Measurements from ENCODE around the gene ARHGAP19.

ARHGAP19 gene

DNA sequence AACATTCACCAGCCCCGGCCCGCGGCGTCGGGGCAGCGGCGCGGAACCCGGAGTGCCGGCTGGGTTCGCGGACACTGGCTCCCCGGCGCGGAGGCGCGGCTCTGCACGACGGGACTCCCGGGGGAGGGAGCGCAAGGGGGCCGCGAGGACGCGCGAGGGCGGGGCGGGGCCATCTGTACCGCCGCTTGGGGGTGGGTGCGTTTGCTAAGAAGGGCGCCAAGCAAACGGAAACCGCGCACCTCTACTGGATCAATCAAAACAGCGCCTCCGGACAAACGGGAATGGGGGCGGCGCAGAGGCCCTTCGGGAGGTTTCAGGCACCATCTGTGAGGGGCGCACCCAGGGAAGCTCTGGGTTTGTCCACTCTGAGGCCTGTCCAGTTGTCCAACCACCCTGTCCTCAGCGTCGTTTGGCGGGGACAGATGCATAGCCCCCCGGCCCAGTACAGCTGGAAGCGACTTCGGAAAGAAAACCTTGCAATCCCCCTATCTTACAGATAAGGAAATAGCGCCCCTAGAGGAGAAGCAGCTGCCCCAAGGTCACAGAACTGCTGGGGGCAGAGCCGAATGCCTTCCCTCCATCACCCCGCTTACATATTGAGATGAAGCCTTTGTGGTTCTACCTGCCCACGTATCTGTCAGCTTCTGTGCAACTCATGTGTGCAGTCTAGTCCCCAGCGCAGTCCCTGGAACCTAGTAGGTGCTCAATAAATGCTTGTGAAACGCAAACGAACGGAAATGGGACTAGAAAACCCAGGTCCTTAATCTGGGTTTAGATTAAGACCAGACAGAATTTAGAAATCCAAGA is 96.0 kb downstream of the ARHGAP19 start:
- peak; percentile 77 for DNase-seq (ENCODE audit: low spot score)

DNA sequence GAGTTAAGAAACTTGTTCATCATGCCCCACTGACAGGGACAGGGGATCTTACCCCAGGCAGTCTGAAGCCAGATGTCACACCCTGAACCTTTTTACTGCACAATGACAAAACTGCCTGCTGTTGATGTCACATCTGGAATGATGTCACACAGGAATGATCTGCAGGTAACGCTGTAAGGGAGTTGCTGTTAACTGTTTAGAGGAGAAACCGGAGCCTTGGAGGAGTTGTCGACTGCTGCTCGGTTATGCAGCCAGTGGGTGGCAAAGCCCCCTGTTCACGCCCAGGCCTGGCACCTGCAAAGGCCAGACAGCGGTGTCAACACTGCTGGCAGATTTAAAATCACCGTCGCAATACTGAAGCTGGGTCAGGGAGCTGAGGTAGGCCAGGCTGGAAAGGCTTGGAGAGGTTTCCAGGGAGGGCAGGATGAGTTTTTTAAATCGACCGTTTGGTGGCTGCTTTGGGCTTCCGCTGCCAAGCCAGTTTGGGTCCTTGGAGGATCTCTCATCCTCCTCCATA is 96.7 kb downstream of the ARHGAP19 start:
- no peak for DNase-seq (ENCODE audit: low spot score)

DNA sequence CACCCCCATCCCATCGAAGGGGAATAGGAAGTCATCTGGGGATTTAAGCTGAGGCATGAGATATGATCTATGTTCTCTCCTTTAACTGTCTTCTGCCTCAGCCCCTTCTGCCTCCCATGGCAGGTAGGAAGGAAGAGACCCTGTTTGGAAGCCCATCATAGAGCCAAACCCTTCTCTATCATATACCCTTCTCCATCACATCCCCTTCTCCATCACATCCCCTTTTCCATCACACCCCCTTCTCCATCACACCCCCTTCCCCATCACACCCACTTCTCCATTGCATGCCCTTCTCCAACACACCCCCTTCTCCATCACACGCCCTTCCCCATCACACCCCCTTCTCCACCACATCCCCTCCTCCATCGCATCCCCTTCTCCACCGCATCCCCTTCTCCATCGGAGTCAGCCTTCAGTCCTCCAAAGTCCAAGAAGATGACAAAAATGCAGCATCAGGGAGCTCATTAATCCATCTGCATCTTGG is 99.4 kb downstream of the ARHGAP19 start:
- no peak for DNase-seq (ENCODE audit: low spot score)

DNA sequence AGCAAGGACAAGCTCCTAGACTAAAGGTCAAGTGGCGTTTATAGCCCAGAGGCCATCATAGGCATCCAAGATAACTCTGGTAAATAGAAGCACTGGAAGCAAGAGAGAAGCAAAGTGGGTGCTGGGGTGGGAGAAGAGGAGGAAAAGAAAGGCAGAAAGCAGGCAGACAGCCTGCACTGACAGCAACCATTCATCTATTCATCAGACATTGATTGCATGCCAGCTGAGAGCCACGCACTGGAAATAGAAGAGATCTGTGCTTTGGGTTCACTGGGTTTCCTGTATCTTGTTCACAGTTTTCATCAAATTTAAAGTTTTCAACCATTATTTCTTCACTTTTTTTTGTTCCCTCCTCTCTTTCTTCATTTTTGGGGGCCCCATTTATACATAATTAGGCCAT is 102.0 kb downstream of the ARHGAP19 start:
- DNase-seq (ENCODE audit: low spot score) = no peak

DNA sequence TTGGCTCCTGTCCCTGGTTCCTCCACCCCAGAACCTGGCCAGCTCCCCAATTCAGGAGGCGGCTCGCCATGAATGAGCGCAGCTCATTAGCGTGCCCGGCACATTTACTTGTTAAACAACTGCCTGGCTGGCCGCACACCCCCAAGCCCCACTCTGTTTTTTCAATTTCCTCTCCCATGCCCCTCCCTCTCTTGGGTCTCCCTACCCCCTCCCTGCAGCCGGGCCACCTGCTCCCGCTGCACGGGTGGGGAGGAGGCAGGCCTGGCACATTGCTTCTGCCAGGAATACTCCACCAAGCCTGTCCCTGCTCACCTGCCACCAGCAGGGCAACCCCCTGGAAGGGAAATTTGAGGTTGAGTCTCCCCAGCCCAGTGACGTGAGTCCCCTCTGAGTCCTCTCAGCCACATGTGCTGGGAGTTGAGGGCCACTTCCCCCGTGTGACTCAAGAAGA is 104.2 kb downstream of the ARHGAP19 start:
- no peak for DNase-seq (ENCODE audit: low spot score)

DNA sequence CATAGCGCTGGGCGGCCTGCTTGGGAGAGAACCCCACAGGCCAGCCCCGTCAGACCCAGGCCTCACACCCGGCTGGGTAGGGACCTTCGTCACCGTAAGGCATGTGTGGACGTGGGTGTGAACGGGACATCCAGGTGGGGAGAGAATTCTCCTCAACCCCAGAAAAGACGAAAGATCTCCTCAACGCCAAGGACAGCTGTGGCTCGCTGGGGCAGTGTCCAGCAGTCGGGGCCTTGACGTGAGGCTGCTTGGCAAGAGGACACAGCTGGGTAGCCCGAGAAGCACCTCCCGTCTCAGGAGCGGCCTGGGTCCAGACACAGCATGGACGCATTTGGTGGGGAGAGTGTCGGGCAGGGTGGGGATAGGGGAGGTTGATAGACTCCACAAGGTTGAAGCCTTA is 105.5 kb downstream of the ARHGAP19 start:
- no peak for DNase-seq (ENCODE audit: low spot score)

DNA sequence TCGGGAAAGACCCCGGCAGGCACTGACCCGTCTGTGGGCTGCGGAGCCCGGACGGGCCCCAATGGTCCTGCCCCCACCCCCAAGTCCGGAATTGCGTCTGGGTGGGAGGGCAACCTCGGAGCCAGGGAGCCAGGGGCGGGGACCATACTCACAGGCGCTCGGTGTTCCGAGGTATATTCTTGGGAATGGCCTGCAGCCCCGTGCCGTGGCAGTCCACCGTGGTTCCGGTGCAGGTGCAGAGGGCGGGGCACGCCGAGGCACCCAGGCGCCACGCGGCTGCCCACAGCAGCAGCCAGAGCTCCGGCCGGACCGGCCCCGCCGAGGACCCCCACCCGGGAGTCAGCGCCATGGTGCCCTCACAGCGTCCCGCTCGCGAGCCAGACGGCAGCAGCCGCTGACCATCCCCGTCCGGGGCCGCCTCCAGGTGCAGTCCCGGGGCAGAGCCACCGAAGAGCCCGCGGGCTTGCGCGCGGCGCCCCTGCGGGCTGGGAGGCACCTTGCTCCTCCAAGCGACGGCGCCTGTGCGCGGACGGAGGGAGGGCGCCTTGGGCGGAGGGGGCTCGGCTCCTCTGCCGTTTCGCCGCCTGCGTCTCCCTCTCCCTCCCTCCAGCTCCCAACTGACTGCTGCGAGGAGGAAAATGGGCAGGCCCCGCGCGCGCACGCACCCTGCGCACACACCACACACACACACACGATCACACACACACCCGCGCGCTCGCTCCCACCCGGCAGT is 106.9 kb downstream of the ARHGAP19 start, which contains the start of gene SLIT1:
Gene SLIT1, minus strand, starts transcription at position 634 of the 733 bp plus-strand sequence. Its CDS starts 285 bp downstream, at position 349.
- no peak for DNase-seq (ENCODE audit: low spot score)

DNA sequence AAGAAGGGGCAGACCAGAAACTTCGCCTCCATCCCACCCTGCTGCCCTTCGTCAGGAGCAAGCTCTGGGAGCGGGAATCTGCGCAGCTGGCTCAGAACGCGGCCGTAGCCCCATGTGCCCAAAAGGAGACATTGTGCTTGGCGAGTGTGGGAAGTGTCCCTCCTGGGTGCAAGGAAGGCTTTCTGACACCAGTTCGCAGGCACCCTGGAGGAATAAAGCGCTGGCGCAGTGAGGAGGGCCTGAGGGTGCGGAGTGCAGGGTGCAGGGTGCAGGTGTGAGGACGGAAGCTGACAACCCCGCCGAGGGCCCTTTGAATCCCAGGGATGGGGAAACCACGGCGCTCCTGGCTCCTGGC is 107.5 kb downstream of the ARHGAP19 start:
- no peak for DNase-seq (ENCODE audit: low spot score)

DNA sequence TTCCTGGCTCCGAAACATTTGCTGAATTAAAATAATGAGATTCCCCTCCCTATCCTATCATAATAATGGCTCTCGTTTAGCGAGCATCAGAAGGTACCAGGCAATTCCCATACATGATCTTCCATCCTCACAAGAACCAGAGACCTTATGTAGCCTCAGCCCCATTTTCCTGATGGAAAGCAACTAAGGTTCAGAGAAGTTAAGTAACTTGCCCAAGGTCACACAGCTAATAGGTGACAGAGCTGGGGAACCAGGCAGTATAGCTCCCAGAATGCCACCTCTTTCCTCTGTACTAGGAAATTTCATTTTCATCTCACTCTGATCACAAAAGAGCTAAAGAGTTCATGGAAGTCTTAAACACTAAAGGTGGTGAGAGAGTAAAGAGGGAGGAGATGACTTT is 109.1 kb downstream of the ARHGAP19 start:
- no peak for DNase-seq (ENCODE audit: low spot score)

GRCh38 chr10:97182288-97182990 is 110.0 kb downstream of the ARHGAP19 start:
- DNase-seq (ENCODE audit: low spot score) = no peak

DNA sequence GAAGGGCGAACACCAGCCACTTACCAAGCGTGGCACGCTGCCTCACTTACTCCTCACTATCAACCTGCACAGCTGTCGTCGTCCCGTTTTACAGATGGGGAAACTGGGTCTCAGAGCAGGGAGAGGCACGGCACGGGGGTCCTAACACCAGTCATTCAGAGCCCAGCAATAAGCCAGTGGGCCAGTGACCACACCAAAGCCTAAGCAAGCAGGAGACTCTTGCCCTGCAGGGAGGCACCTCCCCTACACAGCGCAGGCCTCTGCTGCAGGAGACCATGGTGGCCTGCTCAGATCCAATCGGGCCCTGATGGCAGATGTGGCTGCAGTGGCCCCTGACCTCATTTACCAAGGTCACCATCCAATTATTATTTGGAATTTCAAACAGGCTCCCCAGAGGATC is 111.5 kb downstream of the ARHGAP19 start:
- no peak for DNase-seq (ENCODE audit: low spot score)

- no peak for DNase-seq (ENCODE audit: low spot score)
These were observed 112.1 kb downstream of the ARHGAP19 start for GRCh38 chr10:97180363-97180755.

- no peak for DNase-seq (ENCODE audit: low spot score)
These were observed 112.6 kb downstream of the ARHGAP19 start for GRCh38 chr10:97179731-97180362.

GRCh38 chr10:97179311-97179710 is 113.1 kb downstream of the ARHGAP19 start:
- no peak for DNase-seq (ENCODE audit: low spot score)

- no peak for DNase-seq (ENCODE audit: low spot score)
These were observed 114.4 kb downstream of the ARHGAP19 start for GRCh38 chr10:97178074-97178473.

- no peak for DNase-seq (ENCODE audit: low spot score)
These were observed 116.2 kb downstream of the ARHGAP19 start for GRCh38 chr10:97176226-97176625.

DNA sequence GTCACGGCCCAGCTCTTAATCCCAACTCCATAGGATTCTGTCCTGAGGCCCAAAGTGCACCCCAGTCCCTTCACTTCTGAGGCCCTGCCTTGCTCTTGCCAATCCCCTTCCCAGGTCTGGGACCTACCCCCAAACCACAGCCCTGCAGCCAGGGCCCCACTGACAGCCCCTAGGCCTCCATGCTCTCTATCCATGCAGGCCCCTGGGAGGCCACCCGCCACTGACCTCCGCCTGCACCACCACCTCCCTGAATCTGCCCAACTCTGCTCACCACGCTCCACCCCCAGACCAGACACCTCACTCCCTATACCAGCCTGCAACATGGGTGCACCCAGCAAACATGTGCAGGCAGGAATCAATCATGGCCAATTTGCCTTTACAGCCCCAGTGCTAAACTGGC is 116.9 kb downstream of the ARHGAP19 start:
- DNase-seq (ENCODE audit: low spot score) = no peak

- DNase-seq (ENCODE audit: low spot score) = no peak
These were observed 117.5 kb downstream of the ARHGAP19 start for GRCh38 chr10:97174941-97175340.

- no peak for DNase-seq (ENCODE audit: low spot score)
These were observed 118.1 kb downstream of the ARHGAP19 start for GRCh38 chr10:97174276-97174775.

DNA sequence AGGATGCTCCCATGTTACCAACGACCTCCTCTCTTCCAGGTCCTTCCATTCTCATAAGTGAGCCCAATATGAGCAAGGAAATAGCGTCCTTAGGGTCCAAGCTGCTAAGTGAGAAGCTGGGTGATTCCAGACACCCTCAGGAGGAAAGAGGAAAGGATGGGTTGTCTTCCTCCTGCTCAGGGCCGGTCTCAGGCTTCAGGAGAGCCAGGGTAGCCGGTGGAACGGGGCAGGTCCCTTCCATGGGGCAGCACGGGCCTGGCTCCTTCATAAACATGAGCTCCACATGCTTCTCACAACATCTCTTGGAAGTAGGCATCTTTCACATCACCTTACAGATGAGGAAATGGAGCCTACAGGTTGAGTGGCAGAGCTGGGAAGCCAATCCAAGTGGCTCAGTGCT is 119.4 kb downstream of the ARHGAP19 start:
- DNase-seq (ENCODE audit: low spot score) = no peak
